Endodermal cell (in vitro differentiated cells): ENCODE results near the gene ZNF644. TPM values are rescaled to one million over a fixed set of nuclear protein-coding genes. Genes with fewer than 3 reads are reported as not detected.

Experiments
- DNase-seq: peaks from one replicate; pipeline ENCODE4 v3.0.0-alpha.2; 2017
- H3K27ac ChIP-seq: 2 replicates; pipeline ENCODE4 v1.5.1; 2013; ENCODE audit warnings: mild to moderate bottlenecking, low read depth, low read length, moderate library complexity
- H3K27me3 ChIP-seq: 2 replicates; pipeline ENCODE4 v1.6.1; 2013; ENCODE audit warnings: mild to moderate bottlenecking, low read length, moderate library complexity; ENCODE audit not compliant: insufficient read depth, control insufficient read depth, poor library complexity, severe bottlenecking
- H3K36me3 ChIP-seq: 2 replicates; pipeline ENCODE4 v1.7.0; 2013; ENCODE audit warnings: mild to moderate bottlenecking, low read length, moderate library complexity; ENCODE audit not compliant: control insufficient read depth, insufficient read depth
- H3K4me1 ChIP-seq: one replicate; pipeline ENCODE4 v1.7.0; 2013; ENCODE audit warnings: low read length; ENCODE audit not compliant: control insufficient read depth, insufficient read depth
- H3K4me3 ChIP-seq: 2 replicates; pipeline ENCODE4 v1.5.1; 2013; ENCODE audit warnings: mild to moderate bottlenecking, low read length, moderate library complexity
- H3K9ac ChIP-seq: 2 replicates; pipeline ENCODE4 v1.6.1; 2013; ENCODE audit warnings: mild to moderate bottlenecking, low read length, moderate library complexity; ENCODE audit not compliant: poor library complexity, severe bottlenecking; ENCODE audit errors: extremely low read depth
- H3K9me3 ChIP-seq: 2 replicates; pipeline ENCODE4 v1.6.1; 2013; ENCODE audit warnings: mild to moderate bottlenecking, low read length, moderate library complexity; ENCODE audit not compliant: control insufficient read depth
- H3K27ac Mint-ChIP-seq: 2 replicates; pipeline ENCODE4 v1.8.0; 2020; ENCODE audit warnings: mixed read lengths
- H3K27me3 Mint-ChIP-seq: 2 replicates; pipeline ENCODE4 v1.8.0; 2021; ENCODE audit warnings: mild to moderate bottlenecking, mixed read lengths; ENCODE audit not compliant: insufficient read depth
- H3K36me3 Mint-ChIP-seq: 2 replicates; pipeline ENCODE4 v1.8.0; 2020; ENCODE audit warnings: low read depth, mixed read lengths
- H3K4me1 Mint-ChIP-seq: 2 replicates; pipeline ENCODE4 v1.8.0; 2020; ENCODE audit warnings: mixed read lengths
- H3K4me3 Mint-ChIP-seq: 2 replicates; pipeline ENCODE4 v1.8.0; 2020; ENCODE audit warnings: mild to moderate bottlenecking, moderate library complexity, mixed read lengths
- H3K9me3 Mint-ChIP-seq: 2 replicates; pipeline ENCODE4 v1.8.0; 2020; ENCODE audit warnings: mild to moderate bottlenecking, mixed read lengths
- CTCF ChIP-seq: fragments of 200-600 bp; sonication (generic); conservative IDR thresholded peaks from 2 replicates; pipeline ENCODE4 v1.5.0; 2021; ENCODE audit warnings: antibody characterized with exemption, mild to moderate bottlenecking
- WGBS, 2 experiments: methylation state at CpG; one replicate each; pipeline versions ENCODE4 v1.1.5 to v1.1.7; 2013; ENCODE audit warnings: missing lambda C conversion rate in 2 of 2, mixed read lengths in 1 of 2; ENCODE audit not compliant: insufficient coverage in 1 of 2, insufficient read length in 1 of 2; 5-methylcytosine and 5-hydroxymethylcytosine counted together
- total RNA-seq, 2 donors: library from RNA; stranded (reverse); fragmentation: NEBNext Ultra II Directional in 1 of 2; extraction: Animal tissue kit (Norgen Biotek cat#: 25700) in 1 of 2; gene quantifications; 2 replicates in 1 of 2; 3 replicates in 1 of 2; pipeline ENCODE4 v1.2.1, GENCODE V29; 2021

The ZNF644 gene
- total RNA-seq, 2 donors from 2014 or later, result 57.5 to 75.7 TPM

GRCh38 chr1:90922996-90923395 is 98.8 kb downstream of the ZNF644 start:
- H3K9me3 Mint-ChIP-seq, result no peaks in the 10 kb centered on the region
- Histone ChIP-seq H3K36me3 (peaks cover 2% of the 10 kb centered on the region), H3K27me3 (no peaks in the 10 kb centered on the region), H3K9me3 (no peaks in the 10 kb centered on the region), H3K4me1 (peaks cover 5% of the 10 kb centered on the region), H3K4me3 (no peak overlapping the region), H3K9ac (no peak overlapping the region), H3K27ac (no peak overlapping the region)
- peaks cover 61% of the 10 kb centered on the region for H3K4me1 Mint-ChIP-seq
- H3K27ac Mint-ChIP-seq, result no peak overlapping the region
- TF ChIP-seq CTCF, result no peak
- WGBS, 2 experiments, result 94 to 100% methylated on average over 1 to 2 of the region's 2 CpGs
- H3K27me3 Mint-ChIP-seq, result no peaks in the 10 kb centered on the region
- no peaks in the 10 kb centered on the region for H3K36me3 Mint-ChIP-seq
- DNase-seq, result no peak
- no peak overlapping the region for H3K4me3 Mint-ChIP-seq

- no peak for TF ChIP-seq CTCF
- no peaks in the 10 kb centered on the region for H3K9me3 Mint-ChIP-seq
- Histone ChIP-seq H3K36me3 (peaks cover 9% of the 10 kb centered on the region), H3K9me3 (no peaks in the 10 kb centered on the region), H3K4me1 (peaks cover 5% of the 10 kb centered on the region), H3K9ac (no peak overlapping the region), H3K4me3 (no peak overlapping the region), H3K27me3 (no peaks in the 10 kb centered on the region), H3K27ac (no peak overlapping the region)
- H3K4me1 Mint-ChIP-seq, result peaks cover 61% of the 10 kb centered on the region
- H3K27ac Mint-ChIP-seq, result no peak overlapping the region
- H3K36me3 Mint-ChIP-seq, result peaks cover 1% of the 10 kb centered on the region
- WGBS, 2 experiments, result 100% methylated on average over 3 of the region's 3 CpGs; no CpG with 5 or more reads in 1 of the 2 experiments
- no peaks in the 10 kb centered on the region for H3K27me3 Mint-ChIP-seq
- H3K4me3 Mint-ChIP-seq, result no peak overlapping the region
- DNase-seq, result no peak
Observed at GRCh38 chr1:90922202-90922601, 99.6 kb downstream of the ZNF644 start.

GRCh38 chr1:90919900-90920299 is 101.9 kb downstream of the ZNF644 start:
- no peak for TF ChIP-seq CTCF
- Mint-ChIP-seq H3K27ac (no peak overlapping the region), H3K4me3 (no peak overlapping the region), H3K27me3 (no peaks in the 10 kb centered on the region), H3K9me3 (no peaks in the 10 kb centered on the region), H3K4me1 (peaks cover 40% of the 10 kb centered on the region), H3K36me3 (peaks cover 8% of the 10 kb centered on the region)
- H3K36me3 ChIP-seq, result peaks cover 31% of the 10 kb centered on the region
- no peak overlapping the region for H3K4me3 ChIP-seq
- no peak for DNase-seq
- no peak overlapping the region for H3K9ac ChIP-seq
- no peaks in the 10 kb centered on the region for H3K9me3 ChIP-seq
- peaks cover 2% of the 10 kb centered on the region for H3K4me1 ChIP-seq
- 75 to 90% methylated on average over 1 of the region's 1 CpG for WGBS, 2 experiments
- H3K27ac ChIP-seq, result no peak overlapping the region
- H3K27me3 ChIP-seq, result no peaks in the 10 kb centered on the region
